RCC 7860 (cell line): ENCODE measurements around the gene MPC1.
"Not testable (repeated sequence)": the region's sequence is repeated elsewhere in the genome, so short reads cannot be mapped to it uniquely, and the experiment has no call there.

Experiments used
- DNase-seq: peaks from one replicate; pipeline ENCODE4 v3.0.0-alpha.2; 2015; ENCODE audit warnings: low spot score
- FAIRE-seq: peaks from 2 replicates; lab custom pipeline; 2012; peaks lifted over from hg19 to GRCh38; lab: Jason Lieb, UNC

Gene MPC1

GRCh38 chr6:166382500-166382932, 224 bp downstream of the MPC1 start:
- no peak for DNase-seq

GRCh38 chr6:166381733-166382499, 824 bp downstream of the MPC1 start:
- FAIRE-seq (no peak), DNase-seq (peak; percentile 27)

More at GRCh38 chr6:166382500-166382932, 224 bp downstream of the MPC1 start:
- no peak for FAIRE-seq

- no peak for DNase-seq
Measured at GRCh38 chr6:166381381-166381732, 1.4 kb downstream of the MPC1 start.

GRCh38 chr6:166379800-166380199, 2.9 kb downstream of the MPC1 start:
- DNase-seq (no peak), FAIRE-seq (no peak)

More at GRCh38 chr6:166381381-166381732, 1.4 kb downstream of the MPC1 start:
- FAIRE-seq: no peak

GRCh38 chr6:166379103-166379586, 3.6 kb downstream of the MPC1 start:
- FAIRE-seq: no peak

GRCh38 chr6:166377721-166378120, 5.0 kb downstream of the MPC1 start:
- DNase-seq (no peak), FAIRE-seq (no peak)

More at GRCh38 chr6:166379103-166379586, 3.6 kb downstream of the MPC1 start:
- DNase-seq: no peak

GRCh38 chr6:166375013-166375412, 7.7 kb downstream of the MPC1 start:
- no peak for FAIRE-seq
- no peak for DNase-seq

GRCh38 chr6:166370489-166370888, 12.3 kb downstream of the MPC1 start:
- DNase-seq: no peak
- FAIRE-seq: no peak

GRCh38 chr6:166369782-166370181, 13.0 kb downstream of the MPC1 start:
- DNase-seq (no peak), FAIRE-seq (no peak)

GRCh38 chr6:166366921-166367320, 15.8 kb downstream of the MPC1 start:
- no peak for FAIRE-seq
- no peak for DNase-seq

- FAIRE-seq (no peak), DNase-seq (no peak)
Measured at GRCh38 chr6:166365806-166366205, 16.9 kb downstream of the MPC1 start.

GRCh38 chr6:166365221-166365620, 17.5 kb downstream of the MPC1 start:
- no peak for DNase-seq
- FAIRE-seq: no peak

- FAIRE-seq (no peak), DNase-seq (no peak)
Measured at GRCh38 chr6:166364456-166364855, 18.3 kb downstream of the MPC1 start.

- not testable (repeated sequence) for FAIRE-seq
Measured at GRCh38 chr6:166362427-166362826, 20.3 kb downstream of the MPC1 start.

GRCh38 chr6:166361077-166361429, 21.7 kb downstream of the MPC1 start:
- DNase-seq (no peak), FAIRE-seq (no peak)

More at GRCh38 chr6:166362427-166362826, 20.3 kb downstream of the MPC1 start:
- not testable (repeated sequence) for DNase-seq

- FAIRE-seq: no peak
- DNase-seq: no peak
Measured at GRCh38 chr6:166360243-166361076, 22.3 kb downstream of the MPC1 start.

GRCh38 chr6:166355552-166355951, 27.2 kb downstream of the MPC1 start:
- DNase-seq (no peak), FAIRE-seq (no peak)

GRCh38 chr6:166354965-166355364, 27.8 kb downstream of the MPC1 start:
- DNase-seq (no peak), FAIRE-seq (no peak)

GRCh38 chr6:166354143-166354542, 28.6 kb downstream of the MPC1 start:
- DNase-seq (no peak), FAIRE-seq (no peak)

- DNase-seq: no peak
- FAIRE-seq: no peak
Measured at GRCh38 chr6:166353507-166353906, 29.2 kb downstream of the MPC1 start.

GRCh38 chr6:166352923-166353322, 29.8 kb downstream of the MPC1 start:
- FAIRE-seq (no peak), DNase-seq (no peak)
